Ramos (cell line): Measurements from ENCODE around the gene CFAP68.

ENCODE experiments used
- in situ Hi-C: fragments of 300-500 bp; cut with MboI; formaldehyde crosslinking; loops from one replicate; pipeline ENCODE4 v1.14.3; 2022; ENCODE audit warnings: low sequenced_read_pairs; ENCODE audit not compliant: unreplicated experiment

Gene CFAP68, protein sequence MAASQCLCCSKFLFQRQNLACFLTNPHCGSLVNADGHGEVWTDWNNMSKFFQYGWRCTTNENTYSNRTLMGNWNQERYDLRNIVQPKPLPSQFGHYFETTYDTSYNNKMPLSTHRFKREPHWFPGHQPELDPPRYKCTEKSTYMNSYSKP

DNA sequence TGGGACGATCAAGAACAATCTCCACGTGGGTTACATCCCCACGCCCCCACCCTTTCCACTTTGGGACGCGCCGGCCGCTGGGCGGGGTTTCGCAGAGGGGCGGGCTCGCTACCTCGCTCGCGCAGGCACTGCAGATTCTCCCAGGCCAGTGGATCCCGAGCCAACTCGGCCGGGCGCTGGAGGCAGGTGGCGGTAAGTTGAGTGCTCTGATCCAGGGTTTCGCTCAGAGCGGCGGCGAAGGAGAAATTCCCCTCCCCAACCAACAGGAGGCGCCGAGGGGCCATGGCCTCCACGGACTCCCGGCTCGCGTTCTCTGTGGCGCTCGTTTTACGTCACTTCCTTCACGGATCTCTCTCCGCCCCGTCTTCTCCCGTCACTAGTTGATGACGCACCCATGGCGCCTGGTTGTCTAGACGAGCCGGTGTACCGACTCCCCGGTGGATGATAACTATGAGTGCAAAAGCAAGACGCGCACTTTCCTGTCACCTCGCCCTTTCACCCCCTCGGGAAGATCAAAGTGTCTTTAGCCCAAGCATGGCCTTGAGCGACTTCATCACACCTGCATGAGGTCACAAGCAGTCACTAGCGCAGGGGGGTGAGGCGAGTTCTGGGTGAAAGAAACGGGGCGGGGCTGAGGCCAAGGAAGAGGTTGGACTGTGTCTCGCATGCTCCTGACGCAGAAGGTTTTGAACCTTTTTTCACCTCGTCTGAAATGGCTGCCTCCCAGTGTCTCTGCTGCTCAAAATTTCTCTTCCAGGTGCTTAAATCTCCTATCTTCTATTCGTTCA is at the start of gene CFAP68, which contains the start of gene FDXACB1:
CFAP68 (plus strand) TSS at position 693 of the 788 bp plus-strand sequence; CDS start at position 713, 20 bp downstream.
FDXACB1 (minus strand) TSS at position 317 of the 788 bp plus-strand sequence; CDS start at position 284, 33 bp downstream.
- in situ Hi-C loops = no loop called here

DNA sequence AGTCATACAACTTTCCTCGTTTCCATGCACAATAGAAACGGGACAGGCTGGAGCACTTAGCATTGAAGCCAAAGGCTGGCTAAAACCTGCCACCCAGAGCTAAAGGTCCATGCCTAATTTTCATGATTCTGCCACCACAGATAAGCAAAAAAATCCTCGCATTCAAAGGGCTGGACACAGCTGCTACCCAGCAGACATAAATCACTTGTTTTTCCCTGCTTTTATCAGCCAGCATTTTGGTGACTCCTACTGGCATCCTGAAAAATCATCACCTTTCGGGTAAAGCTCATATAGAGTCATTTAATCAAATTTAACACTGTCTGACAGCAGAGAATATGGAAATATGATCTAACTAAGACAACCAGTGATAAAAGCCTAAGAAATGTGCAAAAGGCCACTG is 45.8 kb upstream of the CFAP68 start:
- in situ Hi-C loops = no loop called here

DNA sequence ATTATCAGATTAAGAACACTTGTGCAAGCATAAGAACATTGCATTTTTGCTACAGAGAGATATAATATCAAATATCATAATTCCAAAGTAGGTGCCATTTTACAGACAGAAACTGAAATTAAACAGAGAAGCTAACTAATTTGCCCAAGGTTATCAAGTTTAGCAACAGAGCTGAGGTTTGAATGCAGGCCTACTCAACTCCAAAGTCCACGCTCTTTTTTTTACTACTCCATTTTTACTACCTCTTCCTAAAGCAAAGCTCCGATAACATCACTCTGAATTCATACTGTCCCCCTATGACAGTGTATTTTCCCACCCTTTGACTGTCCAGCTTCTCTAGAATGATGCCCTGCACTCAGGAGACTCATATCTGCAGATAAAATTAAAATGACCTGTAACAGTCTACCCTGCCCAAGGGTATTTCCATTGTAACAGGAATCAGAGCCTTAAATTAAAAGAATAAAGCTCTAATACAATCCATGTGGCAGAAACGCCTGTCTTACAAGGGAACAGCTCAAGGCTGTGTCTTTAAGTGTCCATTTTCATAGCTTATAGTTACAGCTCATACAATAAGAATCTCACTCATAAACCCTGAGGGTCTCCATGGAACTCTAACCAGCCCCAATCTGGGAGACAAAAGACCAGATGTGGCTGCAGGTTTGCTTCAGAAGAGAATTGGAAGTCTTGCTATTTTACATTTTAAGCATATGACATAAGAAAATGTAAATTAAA is 44.7 kb upstream of the CFAP68 start:
- in situ Hi-C loops = no loop called here

DNA sequence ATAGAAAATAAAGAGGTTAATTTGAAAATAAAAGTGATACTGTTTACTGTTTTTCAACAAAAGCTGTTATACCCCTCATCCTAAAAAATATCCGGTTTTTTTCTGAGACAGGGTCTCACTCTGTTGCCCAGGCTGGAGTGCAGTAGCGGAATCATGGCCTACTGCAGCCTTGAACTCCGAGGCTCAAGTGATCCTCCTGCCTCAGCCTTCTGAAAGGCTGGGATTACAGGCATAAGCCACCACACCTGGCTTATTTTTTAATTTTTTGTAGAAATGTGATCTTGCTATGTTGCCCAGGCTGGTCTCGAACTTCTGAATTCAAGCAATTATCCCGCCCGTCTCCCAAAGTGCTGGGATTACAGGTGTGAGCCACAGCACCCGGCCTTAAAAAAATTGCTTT is 43.7 kb upstream of the CFAP68 start:
- in situ Hi-C loops = no loop called here

DNA sequence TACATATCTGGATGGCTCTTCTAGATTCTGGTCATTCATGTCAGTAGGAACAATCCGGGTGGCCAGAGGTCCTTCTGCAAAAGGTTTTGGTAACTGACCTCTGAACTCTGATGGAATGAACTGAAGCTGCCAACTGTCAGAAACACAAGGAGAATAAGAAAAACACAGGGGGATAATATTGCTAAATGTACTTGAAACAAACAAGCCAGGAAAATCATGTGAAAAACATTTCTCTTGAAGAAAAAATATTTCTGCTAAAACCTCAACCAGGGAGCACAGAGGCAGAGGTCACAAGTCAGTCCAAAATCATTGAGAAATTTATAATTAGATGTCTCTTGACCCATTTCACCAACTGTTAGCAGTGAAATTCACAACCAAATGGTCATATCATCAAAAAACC is 43.2 kb upstream of the CFAP68 start:
- in situ Hi-C loops = no loop called here

DNA sequence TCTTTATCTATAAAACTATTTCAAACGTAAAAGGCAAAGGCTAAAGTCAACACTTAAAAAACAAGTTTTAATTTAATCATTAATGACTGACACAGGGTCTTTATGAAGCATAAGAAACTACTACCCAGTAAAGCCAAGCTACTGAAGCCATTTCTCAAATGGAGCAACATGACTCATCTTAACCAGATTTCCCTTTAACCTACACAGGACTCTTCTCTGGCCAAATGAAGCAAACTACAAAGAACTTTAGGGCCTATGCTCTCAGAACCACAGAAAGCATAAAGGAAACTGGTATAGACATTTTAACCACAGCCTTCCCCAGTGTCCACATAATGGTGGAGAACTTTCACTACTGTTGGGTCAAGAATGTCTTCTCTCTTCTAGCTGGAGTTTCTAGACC is 42.6 kb upstream of the CFAP68 start:
- in situ Hi-C loops = no loop called here

DNA sequence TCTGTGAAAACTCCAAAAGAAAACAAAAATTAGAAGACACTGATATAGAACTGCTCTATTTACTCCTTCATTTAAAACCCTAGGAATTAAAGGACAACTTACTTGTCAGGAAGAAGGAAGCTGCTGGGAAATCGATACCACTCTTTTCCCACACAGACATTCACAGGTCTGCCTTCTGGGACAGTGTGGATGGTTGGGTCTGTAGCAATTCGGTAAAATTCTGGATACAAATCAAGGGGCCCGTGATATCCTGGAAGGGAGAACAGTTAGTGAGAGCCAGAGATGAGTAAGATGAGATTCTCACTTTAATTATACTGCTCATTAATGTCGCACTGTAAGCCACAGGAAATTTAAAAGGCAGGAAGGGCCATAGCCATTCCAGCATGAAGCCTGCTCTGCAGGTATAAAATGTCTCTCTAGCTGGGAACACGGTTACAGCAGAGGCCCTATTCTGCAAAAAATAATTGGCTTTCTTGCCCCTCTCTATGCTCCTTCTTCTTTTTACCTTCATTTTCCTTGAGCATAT is 41.9 kb upstream of the CFAP68 start:
- in situ Hi-C loops = no loop called here

DNA sequence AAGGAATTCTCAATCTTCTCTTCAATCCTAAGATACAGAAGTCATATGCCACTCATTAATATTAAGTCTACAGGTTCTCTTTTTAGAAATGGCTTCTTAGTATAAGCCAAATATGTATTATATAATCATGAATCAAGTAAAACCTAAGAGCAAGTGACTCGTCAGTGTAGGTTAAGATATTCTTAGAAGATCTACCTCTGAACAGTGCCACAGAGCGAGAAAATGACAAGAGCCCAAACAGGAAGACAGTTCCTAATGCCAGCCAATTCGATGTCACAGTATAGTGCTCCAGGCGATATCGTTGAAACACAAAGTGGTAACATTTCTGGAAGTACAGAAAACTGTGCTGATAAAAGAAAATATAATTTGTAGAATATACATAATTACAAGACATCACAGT is 41.3 kb upstream of the CFAP68 start:
- in situ Hi-C loops = no loop called here

DNA sequence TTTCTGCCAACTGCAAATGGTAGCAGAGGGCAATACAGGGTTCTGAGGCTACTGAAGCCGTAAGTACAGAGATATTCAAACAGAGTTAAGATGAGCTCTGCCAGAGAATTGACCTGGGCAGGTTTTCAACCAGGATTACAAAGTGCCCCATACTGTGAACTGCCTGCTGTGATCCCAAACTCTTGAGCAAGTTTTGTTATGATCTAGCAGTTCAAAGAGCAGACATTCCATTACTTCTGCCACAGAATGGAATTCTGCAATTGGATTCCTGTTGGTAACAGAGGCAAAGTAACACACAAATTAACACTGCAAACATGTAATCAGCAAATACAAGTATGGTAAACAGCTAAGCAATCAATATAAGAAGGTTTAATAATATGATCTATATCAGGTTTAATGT is 39.2 kb upstream of the CFAP68 start:
- in situ Hi-C loops = loop anchor here (5.0 kb wide), 1 partner anchor 253 kb away; no protein-coding TSS in a partner anchor

DNA sequence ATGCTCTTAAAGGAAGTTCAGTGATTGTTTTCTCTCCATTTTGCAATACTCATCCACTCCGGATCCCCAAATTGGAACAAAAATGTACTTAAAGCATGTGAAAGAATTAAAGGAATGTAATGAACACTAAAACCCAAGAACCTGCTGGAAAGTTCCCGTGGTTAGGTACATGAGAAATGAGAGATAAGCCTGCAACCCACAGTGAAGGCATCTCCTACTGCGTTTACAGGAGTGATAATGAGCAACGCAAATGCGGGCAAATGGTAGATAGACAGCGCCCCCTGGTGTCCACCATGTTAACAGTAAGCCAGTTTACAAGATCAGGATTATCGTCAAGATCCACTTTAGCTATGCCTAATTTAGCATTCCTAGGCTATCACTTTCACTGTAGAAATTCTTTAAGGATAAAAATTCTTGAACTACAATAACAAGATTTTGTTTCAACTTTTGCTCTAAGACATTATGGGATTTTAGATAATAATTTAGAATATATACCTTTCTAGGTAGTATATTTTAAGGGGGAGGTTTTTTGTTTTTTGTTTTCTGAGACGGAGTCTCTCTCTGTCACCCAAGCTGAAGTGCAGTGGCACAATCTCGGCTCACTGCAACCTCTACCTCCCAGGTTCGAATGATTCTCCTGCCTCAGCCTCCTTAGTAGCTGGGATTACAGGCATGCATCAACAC is 37.8 kb upstream of the CFAP68 start:
- in situ Hi-C loops = loop anchor here (5.0 kb wide), 1 partner anchor 254 kb away; no protein-coding TSS in a partner anchor

DNA sequence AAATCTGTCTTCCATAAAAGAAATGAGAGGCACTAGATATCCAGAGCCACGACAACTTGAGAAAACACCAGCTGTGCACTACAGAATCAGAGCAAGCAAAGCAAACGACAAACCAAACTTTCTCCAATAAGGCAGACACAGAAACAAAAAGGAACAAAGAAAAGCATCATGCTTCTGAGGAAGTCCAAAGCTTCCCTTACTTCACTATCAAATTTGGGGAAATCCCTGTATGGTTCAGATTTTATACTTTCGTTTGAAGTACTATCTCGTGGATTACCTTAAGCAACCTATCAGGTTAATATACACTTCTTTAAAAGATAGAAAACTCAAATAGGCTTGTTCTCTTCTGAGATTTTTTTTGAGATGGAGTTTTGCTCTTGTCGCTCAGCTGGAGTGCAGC is 35.7 kb upstream of the CFAP68 start:
- in situ Hi-C loops = loop anchor here (5.0 kb wide), 1 partner anchor 256 kb away; no protein-coding TSS in a partner anchor

DNA sequence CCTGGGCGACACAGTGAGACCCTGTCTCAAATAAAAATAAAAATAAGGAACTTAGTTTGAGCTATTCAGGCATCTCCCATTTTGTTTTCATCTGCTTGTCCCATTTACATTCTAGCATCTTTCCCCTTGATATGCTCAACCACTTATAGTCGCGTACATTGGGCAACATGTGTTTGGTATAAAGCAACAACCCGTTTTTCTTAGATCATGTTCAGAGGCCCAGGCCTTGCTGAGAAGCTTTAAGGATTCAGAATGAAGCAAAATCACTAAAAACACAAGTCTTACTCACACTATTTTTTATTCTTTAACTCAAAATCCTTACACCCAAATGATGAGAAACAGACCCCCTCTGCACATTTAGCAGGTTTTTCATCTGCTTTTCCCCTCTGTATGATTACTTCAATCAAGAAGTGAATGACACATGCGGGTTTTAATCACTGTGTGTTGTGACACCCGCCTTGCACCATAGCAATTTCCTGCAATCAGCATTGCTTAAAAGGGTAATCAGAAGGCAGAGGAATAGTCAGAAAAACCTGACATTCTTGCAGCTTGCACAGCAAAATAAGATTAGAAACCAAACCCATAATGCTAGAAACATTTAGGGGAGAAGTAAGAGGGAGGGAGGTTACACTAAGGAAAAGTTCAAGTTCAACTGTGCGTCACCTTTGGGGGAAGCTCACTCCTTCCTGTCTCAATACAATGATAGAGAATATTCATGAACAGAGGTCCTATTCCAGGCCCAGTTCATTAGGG is 33.9 kb upstream of the CFAP68 start:
- in situ Hi-C loops = no loop called here

DNA sequence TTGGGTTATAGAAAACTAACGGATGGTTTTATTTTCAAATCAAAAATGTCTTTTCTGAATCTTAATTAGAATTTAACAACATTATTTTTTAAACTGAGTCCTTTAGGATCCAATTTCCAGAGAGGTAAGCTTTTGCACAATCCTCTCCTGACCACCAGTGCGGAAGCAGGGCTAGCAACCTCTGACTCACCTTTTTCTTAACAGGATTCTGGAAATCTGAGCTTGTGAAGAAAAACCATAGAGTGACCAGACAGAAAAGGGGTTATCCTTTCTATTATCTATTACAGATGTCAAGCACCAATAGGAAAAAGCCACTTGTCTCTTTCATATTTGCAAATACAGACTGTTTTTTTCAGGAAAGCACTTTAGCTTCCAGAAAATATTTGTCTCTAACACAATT is 33.3 kb upstream of the CFAP68 start:
- in situ Hi-C loops = no loop called here

DNA sequence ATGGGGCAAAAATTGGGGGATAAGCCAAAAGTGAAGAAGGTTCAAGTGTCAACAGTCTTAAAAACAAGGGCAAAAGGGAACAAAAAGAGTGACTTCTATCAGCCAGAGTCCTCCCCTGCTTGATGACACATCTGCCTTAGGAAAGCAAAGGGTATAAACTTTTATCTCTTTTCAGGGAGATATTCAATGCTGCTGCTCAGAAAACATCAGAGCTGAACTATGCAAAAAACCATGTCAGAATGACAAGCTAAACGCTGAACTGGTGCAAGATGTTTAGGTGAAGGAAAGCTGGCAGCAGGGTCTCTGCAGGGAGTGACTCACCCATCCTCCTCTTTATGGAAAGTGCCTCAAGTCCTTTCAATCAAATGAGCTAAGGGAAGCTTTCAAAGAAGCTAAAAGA is 32.7 kb upstream of the CFAP68 start:
- in situ Hi-C loops = no loop called here

DNA sequence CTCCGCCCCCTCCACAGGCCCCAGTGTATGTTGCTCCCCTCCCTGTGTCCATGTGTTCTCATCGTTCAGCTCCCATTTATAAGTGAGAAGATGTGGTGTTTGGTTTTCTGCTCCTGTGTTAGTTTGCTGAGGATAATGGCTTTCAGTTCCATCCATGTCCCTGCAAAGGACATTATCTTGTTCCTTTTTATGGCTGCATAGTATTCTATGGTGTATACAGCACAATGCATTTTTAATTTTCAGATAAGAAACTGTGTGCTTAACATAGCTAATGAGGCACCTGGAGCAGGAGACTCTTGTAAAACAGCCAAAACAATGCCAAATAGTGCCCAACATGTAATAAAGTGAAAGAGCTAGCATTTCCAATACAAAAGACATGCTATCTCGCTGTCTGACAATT is 29.7 kb upstream of the CFAP68 start:
- in situ Hi-C loops = no loop called here

DNA sequence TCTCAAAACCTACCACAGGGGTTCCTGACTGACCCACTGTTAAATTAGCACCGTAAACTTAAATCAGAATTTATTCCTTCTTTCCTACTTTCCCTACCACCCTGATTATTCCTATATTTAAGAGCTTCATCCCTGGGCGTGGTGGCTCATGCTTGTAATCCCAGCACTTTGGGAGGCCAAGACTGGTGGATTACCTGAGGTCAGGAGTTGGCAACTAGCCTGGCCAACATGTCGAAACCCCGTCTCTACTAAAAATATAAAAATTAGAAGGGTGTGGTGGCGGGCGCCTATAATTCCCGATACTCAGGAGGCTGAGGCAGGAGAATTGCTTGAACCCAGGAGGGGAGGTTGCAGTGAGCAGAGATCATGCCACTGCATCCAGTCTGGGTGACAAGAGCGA is 28.3 kb upstream of the CFAP68 start:
- in situ Hi-C loops = no loop called here

DNA sequence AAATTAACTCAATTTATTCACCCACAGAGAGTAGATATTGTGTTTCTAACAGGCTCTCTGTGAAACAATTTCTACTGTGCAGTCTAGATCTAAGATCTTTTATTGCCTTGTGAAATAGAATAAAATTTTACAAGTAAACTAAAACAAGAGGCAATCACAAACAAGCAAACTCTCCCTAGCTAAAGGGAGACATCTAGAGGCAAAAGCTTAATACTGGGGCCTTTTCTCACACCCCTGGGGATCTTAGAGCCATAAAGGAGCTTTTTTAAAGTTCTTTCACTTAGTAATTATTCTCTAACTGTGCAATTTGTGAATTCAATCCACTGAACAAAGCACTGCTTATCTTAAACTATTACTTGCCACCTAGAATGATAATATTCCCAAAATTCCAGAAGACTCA is 27.7 kb upstream of the CFAP68 start:
- in situ Hi-C loops = no loop called here

DNA sequence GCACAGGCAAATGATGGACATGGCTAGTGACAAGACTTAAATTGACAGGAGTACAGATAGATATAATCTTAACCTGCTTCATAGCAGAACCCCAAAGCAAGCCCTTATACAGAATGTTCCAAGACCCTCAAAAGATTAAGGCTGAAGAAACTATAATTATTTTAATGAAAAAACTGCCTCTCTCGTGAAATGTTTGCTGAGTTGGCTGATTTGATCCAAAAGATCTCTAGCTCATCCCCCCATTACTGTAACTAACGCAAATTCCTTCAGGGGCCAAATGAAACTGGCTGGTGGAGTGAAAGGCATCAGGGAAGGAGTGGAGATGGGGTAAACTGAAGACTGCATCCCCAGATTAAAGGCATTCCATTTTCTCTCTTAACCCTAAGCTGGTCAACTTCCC is 27.2 kb upstream of the CFAP68 start:
- in situ Hi-C loops = no loop called here

DNA sequence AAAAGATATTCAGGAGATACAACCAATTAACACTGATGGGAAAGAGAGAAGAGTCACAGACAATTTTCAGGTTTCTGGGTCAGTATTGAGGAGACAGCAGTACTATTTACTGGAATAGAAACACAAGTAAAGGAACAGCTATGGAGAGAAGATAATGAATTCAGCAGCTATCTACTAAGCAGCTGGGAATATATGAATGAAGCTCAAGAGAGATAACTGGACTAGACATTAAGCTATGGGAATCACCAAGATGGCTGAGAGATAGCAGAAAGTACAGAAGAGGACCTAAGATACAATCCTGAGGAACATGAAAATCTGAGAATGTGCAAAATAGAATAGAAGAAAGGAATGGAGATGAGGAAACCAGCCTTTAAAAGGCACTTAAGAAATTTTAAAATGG is 23.8 kb upstream of the CFAP68 start:
- in situ Hi-C loops = no loop called here

DNA sequence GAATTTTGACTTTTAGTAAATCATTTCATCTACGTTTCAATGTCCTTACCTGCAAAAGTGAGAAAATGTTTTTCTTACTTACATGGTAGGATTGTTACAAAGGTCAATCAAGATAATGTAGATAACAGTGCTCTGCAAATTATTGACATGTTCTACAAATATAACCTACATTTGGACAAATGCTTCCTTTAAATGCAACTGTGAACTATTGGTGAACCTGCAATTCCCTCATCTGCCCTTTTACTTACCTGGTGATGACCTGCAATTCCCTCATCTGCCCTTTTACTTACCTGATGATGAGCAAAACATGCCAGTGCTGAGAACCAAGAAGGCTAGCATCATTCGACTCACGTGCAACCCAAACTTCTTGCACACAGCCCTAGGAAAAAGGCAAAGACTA is 19.1 kb upstream of the CFAP68 start:
- in situ Hi-C loops = no loop called here
